K562 (cell line): ENCODE data around the gene CARD14. TPM values are rescaled to one million over a fixed set of nuclear protein-coding genes. Genes with fewer than 3 reads are reported as not detected.
A peak's percentile ranks its signal among the peaks of the same experiment; 100 is the strongest.

Source experiments
- ATAC-seq: fragments of 200-7000 bp; cut with Tn5 transposase; 3 replicates; pipeline ENCODE4 v1.9.1; 2020; ENCODE audit warnings: moderate library complexity
- BruUV-seq: library from RNA; stranded (reverse); fragments of 400-500 nt; replicated peaks from 2 replicates; lab custom pipeline; 2021; lab: Mats Ljungman, UMichigan
- CTCF ChIA-PET: fragments of 300-600 bp; formaldehyde crosslinking; extraction: SDS; loops from one replicate; lab custom pipeline; 2021; ENCODE audit warnings: low intra/inter-chr PET ratio; lab: Yijun Ruan, JAX
- POLR2A ChIA-PET: fragments of 300-600, 350-650 bp; sonication (Branson Sonifier 250); formaldehyde crosslinking; extraction: SDS; loops from one replicate; lab custom pipeline; 2021; ENCODE audit warnings: antibody characterized with exemption, inconsistent platforms; lab: Yijun Ruan, JAX
- DNase-seq, 4 experiments: peaks; one replicate each; pipeline versions ENCODE4 v3.0.0 to v3.0.0-alpha.2; 2011 to 2018; ENCODE audit warnings: low spot score in 3 of 4, mixed read lengths in 3 of 4; ENCODE audit errors: extremely low read depth in 1 of 4
- FAIRE-seq: peaks from 2 replicates; lab custom pipeline; 2011; peaks lifted over from hg19 to GRCh38; lab: Jason Lieb, UNC
- H2AFZ ChIP-seq: 2 replicates; pipeline ENCODE4 v1.6.0; 2011; ENCODE audit warnings: low read depth, low read length, control low read depth, inconsistent platforms
- H3K27ac ChIP-seq: fragments of 200-600 bp; 3 replicates; pipeline ENCODE4 v1.8.0; 2011; ENCODE audit warnings: low read depth, mild to moderate bottlenecking, control low read depth, inconsistent platforms, low read length, moderate library complexity, mixed read lengths; ENCODE audit errors: extremely low read depth
- H3K27me3 ChIP-seq, 2 experiments: fragments of 300-600 bp in 1 of 2; 2 replicates in 1 of 2; 3 replicates in 1 of 2; pipeline versions ENCODE4 v1.6.0 to v1.8.0; 2011; ENCODE audit warnings: inconsistent platforms in 2 of 2, low read length in 2 of 2, mild to moderate bottlenecking in 1 of 2, mixed read lengths in 1 of 2, moderate library complexity in 1 of 2; ENCODE audit not compliant: control insufficient read depth in 2 of 2, insufficient read depth in 2 of 2
- H3K36me3 ChIP-seq: fragments of 300-600 bp; 3 replicates; pipeline ENCODE4 v1.8.0; 2011; ENCODE audit warnings: mild to moderate bottlenecking, low read length, inconsistent platforms; ENCODE audit not compliant: control insufficient read depth, insufficient read depth
- H3K4me1 ChIP-seq, 2 experiments: fragments of 200-600 bp in 1 of 2; replicated peaks in 1 of 2; 2 replicates in 1 of 2; 3 replicates in 1 of 2; pipeline versions ENCODE4 v1.5.1 to v1.8.0; 2011; ENCODE audit warnings: inconsistent platforms in 2 of 2, low read length in 2 of 2, mild to moderate bottlenecking in 1 of 2, mixed read lengths in 1 of 2, moderate library complexity in 1 of 2; ENCODE audit not compliant: control insufficient read depth in 2 of 2, insufficient read depth in 2 of 2
- H3K4me2 ChIP-seq: 2 replicates; pipeline ENCODE4 v1.6.1; 2011; ENCODE audit warnings: low read length, control low read depth, inconsistent platforms, mixed read lengths; ENCODE audit not compliant: insufficient read depth
- H3K4me3 ChIP-seq: fragments of 200-600 bp; sonication (generic), shearing (Covaris generic); 2 replicates; pipeline ENCODE4 v1.5.1; 2016; ENCODE audit warnings: control low read depth, inconsistent platforms
- H3K79me2 ChIP-seq: fragments of 200-600 bp; 3 replicates; pipeline ENCODE4 v1.8.0; 2011; ENCODE audit warnings: low read length, inconsistent platforms; ENCODE audit not compliant: control insufficient read depth, insufficient read depth
- H3K9ac ChIP-seq, 2 experiments: 2 replicates each; pipeline versions ENCODE4 v1.6.0 to v1.6.1; 2011; ENCODE audit warnings: low read depth in 2 of 2, low read length in 2 of 2, control low read depth in 1 of 2, inconsistent platforms in 1 of 2, mild to moderate bottlenecking in 1 of 2, mixed read lengths in 1 of 2; ENCODE audit not compliant: insufficient read depth in 1 of 2
- H3K9me1 ChIP-seq: one replicate; pipeline ENCODE4 v1.6.0; 2011; ENCODE audit warnings: inconsistent platforms, mild to moderate bottlenecking, low read length, moderate library complexity; ENCODE audit not compliant: control insufficient read depth, insufficient read depth
- H3K9me3 ChIP-seq: replicated peaks from 2 replicates; pipeline ENCODE4 v1.5.1; 2011; ENCODE audit warnings: low read depth, low read length, inconsistent platforms; ENCODE audit not compliant: control insufficient read depth, insufficient read depth
- H4K20me1 ChIP-seq: replicated peaks from 2 replicates; pipeline ENCODE4 v1.6.1; 2011; ENCODE audit warnings: low read length, inconsistent platforms, mixed read lengths; ENCODE audit not compliant: control insufficient read depth, insufficient read depth
- ELF4 ChIP-seq: fragments of 450-650 bp; formaldehyde crosslinking; IDR thresholded peaks from 2 replicates; pipeline ENCODE4 v1.4.0; 2022; ENCODE audit warnings: missing genetic modification characterization
- FOS ChIP-seq: IDR thresholded peaks from 3 replicates; pipeline ENCODE4 v1.6.1; 2011; ENCODE audit not compliant: insufficient read length; ENCODE audit errors: extremely low read depth
- GABPA ChIP-seq: fragments of 200-800 bp; sonication (Bioruptor generic); conservative IDR thresholded peaks from 2 replicates; pipeline ENCODE4 v1.6.1; 2016; ENCODE audit warnings: low read depth, missing genetic modification characterization, missing compliant biosample characterization
- GATAD2B ChIP-seq: fragments of 450-650 bp; IDR thresholded peaks from 2 replicates; pipeline ENCODE4 v1.6.1; 2017; ENCODE audit warnings: mild to moderate bottlenecking, borderline replicate concordance
- MCM5 ChIP-seq: fragments of 450-650 bp; IDR thresholded peaks from 2 replicates; pipeline ENCODE4 v1.6.1; 2016; ENCODE audit warnings: low read depth
- MEF2D ChIP-seq: conservative IDR thresholded peaks from 2 replicates; pipeline ENCODE4 v1.6.1; 2016; ENCODE audit warnings: low read depth, missing genetic modification characterization, missing compliant biosample characterization
- NFYB ChIP-seq: IDR thresholded peaks from 2 replicates; pipeline ENCODE4 v1.6.1; 2011; ENCODE audit warnings: mild to moderate bottlenecking, moderate library complexity; ENCODE audit not compliant: insufficient read length; ENCODE audit errors: extremely low read depth
- NR0B1 ChIP-seq: fragments of 450-650 bp; IDR thresholded peaks from one replicate; pipeline ENCODE4 v1.6.1; 2018; ENCODE audit warnings: mild to moderate bottlenecking, moderate library complexity; ENCODE audit not compliant: partially characterized antibody
- NR2C2 ChIP-seq, 2 experiments: fragments of 200-800 bp in 1 of 2; sonication (Bioruptor generic) in 1 of 2; sonication (generic) in 1 of 2; formaldehyde crosslinking in 1 of 2; IDR thresholded peaks; 2 replicates each; pipeline versions ENCODE4 v1.6.1 to v1.8.0; 2016 to 2022; ENCODE audit warnings: mild to moderate bottlenecking in 1 of 2, missing compliant biosample characterization in 1 of 2, missing genetic modification characterization in 1 of 2, missing genetic modification reagents in 1 of 2
- SIN3A ChIP-seq, 2 experiments: fragments of 150-350 bp in 1 of 2; IDR thresholded peaks; 2 replicates each; pipeline ENCODE4 v1.6.1; 2011 to 2016; ENCODE audit warnings: borderline replicate concordance in 2 of 2, low read depth in 2 of 2, low read length in 2 of 2, mild to moderate bottlenecking in 2 of 2, moderate library complexity in 2 of 2; ENCODE audit not compliant: control insufficient read depth in 1 of 2
- TBL1XR1 ChIP-seq, 2 experiments: IDR thresholded peaks; 2 replicates each; pipeline ENCODE4 v1.6.1; 2012; ENCODE audit warnings: improper control_type of control experiment in 2 of 2, low read length in 2 of 2, mild to moderate bottlenecking in 1 of 2
- THRA ChIP-seq: fragments of 450-650 bp; IDR thresholded peaks from 2 replicates; pipeline ENCODE4 v1.6.1; 2017; ENCODE audit warnings: mild to moderate bottlenecking, moderate library complexity
- XRCC5 ChIP-seq: fragments of 200-400 bp; formaldehyde crosslinking; IDR thresholded peaks from 2 replicates; pipeline ENCODE4 v1.6.1; 2017; ENCODE audit warnings: low read depth, mild to moderate bottlenecking, low read length
- ZNF175 ChIP-seq: fragments of 200-800 bp; sonication (Bioruptor generic); IDR thresholded peaks from 2 replicates; pipeline ENCODE4 v1.6.1; 2016; ENCODE audit warnings: low read depth, mild to moderate bottlenecking, missing genetic modification characterization, missing compliant biosample characterization
- WGBS: fragments of 100-300 bp; shearing (Covaris generic); methylation state at CpG from one replicate; pipeline ENCODE4 v1.1.6; 2016; ENCODE audit warnings: low coverage, mixed read lengths; ENCODE audit not compliant: insufficient coverage; ENCODE audit errors: missing lambda C conversion rate; 5-methylcytosine and 5-hydroxymethylcytosine counted together
- in situ Hi-C: fragments of 300-500 bp; cut with MboI; formaldehyde crosslinking; loops from 4 replicates; pipeline ENCODE4 v1.15.0; 2018; ENCODE audit warnings: inconsistent platforms, mixed read lengths
- intact Hi-C: fragments of 100-400 bp; cut with micrococcal nuclease; formaldehyde crosslinking; loops from 2 replicates; pipeline ENCODE4 v1.14.2; 2022
- polyA plus RNA-seq, 8 experiments: library from polyadenylated mRNA; depleted of rRNA in 4 of 8; stranded (reverse) in 5 of 8; unstranded in 3 of 8; fragments of >200 nt; fragmentation: Nextera tagmentation in 2 of 8; fragmentation: Illumina TruSeq in 1 of 8; extraction: Ambion mirVana in 2 of 8; extraction: Trizol in 1 of 8; gene quantifications; 2 replicates each; pipeline versions ENCODE4 v1.2.1 to v1.2.3, GENCODE V29; 2011 to 2014; ENCODE audit warnings: inconsistent platforms in 1 of 8, missing spikeins in 1 of 8
- total RNA-seq, 7 experiments: library from RNA; depleted of rRNA in 6 of 7; stranded (reverse); fragments of >200 nt in 6 of 7; fragmentation: Illumina TruSeq in 2 of 7; extraction: Trizol in 2 of 7; gene quantifications; 2 replicates each; pipeline versions ENCODE4 v1.2.1 to v1.2.3, GENCODE V29; 2011 to 2021; ENCODE audit warnings: low replicate concordance in 1 of 7
- TF ChIP-seq, protein P1 (sequence below), 2 experiments: fragments of 450-650 bp; IDR thresholded peaks; 2 replicates each; pipeline ENCODE4 v1.6.1; 2018; ENCODE audit warnings: mild to moderate bottlenecking in 2 of 2, low read depth in 1 of 2; ENCODE audit not compliant: partially characterized antibody in 2 of 2

CARD14 gene
- total and polyA plus RNA-seq, 9 of the 15 experiments (the other 6 are each of a cell fraction or from before 2014, with no cell fraction given): not detected

DNA sequence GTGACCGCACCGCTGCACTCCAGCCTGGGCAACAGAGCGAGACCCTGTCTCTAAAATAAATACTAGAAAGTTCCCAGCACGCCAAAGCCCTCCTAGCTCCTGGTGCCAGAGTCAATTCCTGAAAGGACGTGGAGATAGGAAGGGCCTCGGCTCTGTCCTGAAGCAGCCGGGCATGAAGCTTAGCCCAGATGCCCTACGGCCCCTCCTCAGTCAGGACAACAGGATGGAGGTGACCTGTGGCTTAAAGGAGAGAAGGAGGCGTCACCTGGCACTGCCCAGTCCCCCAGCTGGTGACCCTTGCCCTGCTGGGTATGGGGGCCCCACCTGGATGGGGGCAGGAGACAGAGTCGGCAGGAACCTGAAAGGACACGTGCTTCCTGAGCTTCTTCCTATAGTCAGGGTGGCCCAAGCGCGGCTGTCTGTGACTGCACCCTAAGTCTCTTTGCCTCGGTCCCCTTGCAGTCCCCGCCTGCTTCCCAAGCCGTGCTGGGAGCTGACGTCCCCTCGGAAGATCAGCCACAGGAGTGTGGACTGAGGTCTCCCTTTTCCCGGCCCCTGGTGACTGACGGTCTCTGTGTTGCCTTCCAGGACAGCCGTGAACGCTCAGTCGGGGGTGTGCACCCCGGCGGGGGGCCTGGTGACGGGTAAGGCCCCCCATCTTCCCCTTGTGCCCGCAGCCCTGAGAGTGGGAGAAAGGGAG is 75.9 kb downstream of the CARD14 start:
- Histone ChIP-seq H3K4me3 (no peak overlapping the region), H3K9me3 (no peaks in the 10 kb centered on the region), H4K20me1 (no peaks in the 10 kb centered on the region), H2AFZ (no peak overlapping the region), H3K36me3 (no peaks in the 10 kb centered on the region), H3K9ac (peak overlapping the region in 1 of 2 experiments; percentile 61; a peak in 2 of 4 replicates), H3K79me2 (no peaks in the 10 kb centered on the region), H3K27me3 (no peaks in the 10 kb centered on the region), H3K4me1 (peaks cover 0 to 43% of the 10 kb centered on the region in 2 experiments; a peak in 3 of 5 replicates), H3K9me1 (no peaks in the 10 kb centered on the region), H3K4me2 (no peak overlapping the region), H3K27ac (no peak overlapping the region)
- no TSS peak for BruUV-seq
- ChIA-PET POLR2A (no interaction called here), CTCF (no interaction called here)
- intact Hi-C loops (no loop called here), in situ Hi-C loops (no loop called here)
- no peak for ATAC-seq
- DNase-seq: no peak
- 72% methylated on average over 22 of the region's 27 CpGs for WGBS
- no peak for FAIRE-seq
- TF ChIP-seq, protein P1, sequence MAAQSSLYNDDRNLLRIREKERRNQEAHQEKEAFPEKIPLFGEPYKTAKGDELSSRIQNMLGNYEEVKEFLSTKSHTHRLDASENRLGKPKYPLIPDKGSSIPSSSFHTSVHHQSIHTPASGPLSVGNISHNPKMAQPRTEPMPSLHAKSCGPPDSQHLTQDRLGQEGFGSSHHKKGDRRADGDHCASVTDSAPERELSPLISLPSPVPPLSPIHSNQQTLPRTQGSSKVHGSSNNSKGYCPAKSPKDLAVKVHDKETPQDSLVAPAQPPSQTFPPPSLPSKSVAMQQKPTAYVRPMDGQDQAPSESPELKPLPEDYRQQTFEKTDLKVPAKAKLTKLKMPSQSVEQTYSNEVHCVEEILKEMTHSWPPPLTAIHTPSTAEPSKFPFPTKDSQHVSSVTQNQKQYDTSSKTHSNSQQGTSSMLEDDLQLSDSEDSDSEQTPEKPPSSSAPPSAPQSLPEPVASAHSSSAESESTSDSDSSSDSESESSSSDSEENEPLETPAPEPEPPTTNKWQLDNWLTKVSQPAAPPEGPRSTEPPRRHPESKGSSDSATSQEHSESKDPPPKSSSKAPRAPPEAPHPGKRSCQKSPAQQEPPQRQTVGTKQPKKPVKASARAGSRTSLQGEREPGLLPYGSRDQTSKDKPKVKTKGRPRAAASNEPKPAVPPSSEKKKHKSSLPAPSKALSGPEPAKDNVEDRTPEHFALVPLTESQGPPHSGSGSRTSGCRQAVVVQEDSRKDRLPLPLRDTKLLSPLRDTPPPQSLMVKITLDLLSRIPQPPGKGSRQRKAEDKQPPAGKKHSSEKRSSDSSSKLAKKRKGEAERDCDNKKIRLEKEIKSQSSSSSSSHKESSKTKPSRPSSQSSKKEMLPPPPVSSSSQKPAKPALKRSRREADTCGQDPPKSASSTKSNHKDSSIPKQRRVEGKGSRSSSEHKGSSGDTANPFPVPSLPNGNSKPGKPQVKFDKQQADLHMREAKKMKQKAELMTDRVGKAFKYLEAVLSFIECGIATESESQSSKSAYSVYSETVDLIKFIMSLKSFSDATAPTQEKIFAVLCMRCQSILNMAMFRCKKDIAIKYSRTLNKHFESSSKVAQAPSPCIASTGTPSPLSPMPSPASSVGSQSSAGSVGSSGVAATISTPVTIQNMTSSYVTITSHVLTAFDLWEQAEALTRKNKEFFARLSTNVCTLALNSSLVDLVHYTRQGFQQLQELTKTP (IDR thresholded peaks at IDR 0.05; ENCODE audit: low read depth in 1 of 2, partially characterized antibody in 2 of 2): no peak
- TF ChIP-seq GATAD2B (no peak), ELF4 (CRISPR knock-in tag) (no peak), GABPA (tag) (no peak), XRCC5 (no peak), TBL1XR1 (IDR thresholded peaks at IDR 0.05; ENCODE audit: low read length in 2 of 2) (no peak), MCM5 (no peak), NR0B1 (no peak), ZNF175 (CRISPR knock-in tag) (no peak), MEF2D (tag) (no peak), SIN3A (IDR thresholded peaks at IDR 0.05; ENCODE audit: borderline replicate concordance in 2 of 2, control insufficient read depth in 1 of 2, low read depth in 2 of 2, low read length in 2 of 2) (no peak), THRA (no peak), NR2C2 (CRISPR knock-in tag; IDR thresholded peaks at IDR 0.05) (no peak), NR2C2 (tag; IDR thresholded peaks at IDR 0.05) (no peak), NFYB (no peak), FOS (no peak)
